ENCODE data around the gene NFE2L1.

DNA sequence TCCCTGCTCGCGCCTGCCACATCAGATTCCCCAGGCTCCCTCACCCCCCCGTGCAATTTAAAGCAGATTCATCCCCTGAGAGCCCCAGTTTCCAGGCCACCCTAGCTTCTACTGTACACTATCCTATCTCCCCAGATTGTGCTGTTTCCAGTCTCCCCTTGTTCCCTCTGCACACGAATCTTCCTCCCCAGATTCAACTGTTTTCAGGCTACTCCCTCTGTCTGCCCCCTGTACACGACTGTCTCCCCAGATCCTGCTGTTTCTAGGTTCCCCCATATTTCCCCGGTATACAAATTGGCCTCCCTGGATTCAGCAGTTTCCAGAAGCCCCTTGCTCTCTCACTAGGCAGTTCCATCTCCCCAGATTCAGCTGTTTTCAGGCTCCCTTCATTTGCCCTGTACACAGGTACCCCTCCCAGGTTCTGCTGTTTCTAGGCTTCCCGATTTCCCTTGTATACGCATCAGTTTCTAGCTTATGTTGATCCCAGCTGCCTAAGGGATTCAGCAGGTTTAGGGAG is 33.5 kb upstream of the NFE2L1 start:
- no peak for TF ChIP-seq POLR2A (IDR thresholded peaks at IDR 0.05)
- TF ChIP-seq, protein P1, sequence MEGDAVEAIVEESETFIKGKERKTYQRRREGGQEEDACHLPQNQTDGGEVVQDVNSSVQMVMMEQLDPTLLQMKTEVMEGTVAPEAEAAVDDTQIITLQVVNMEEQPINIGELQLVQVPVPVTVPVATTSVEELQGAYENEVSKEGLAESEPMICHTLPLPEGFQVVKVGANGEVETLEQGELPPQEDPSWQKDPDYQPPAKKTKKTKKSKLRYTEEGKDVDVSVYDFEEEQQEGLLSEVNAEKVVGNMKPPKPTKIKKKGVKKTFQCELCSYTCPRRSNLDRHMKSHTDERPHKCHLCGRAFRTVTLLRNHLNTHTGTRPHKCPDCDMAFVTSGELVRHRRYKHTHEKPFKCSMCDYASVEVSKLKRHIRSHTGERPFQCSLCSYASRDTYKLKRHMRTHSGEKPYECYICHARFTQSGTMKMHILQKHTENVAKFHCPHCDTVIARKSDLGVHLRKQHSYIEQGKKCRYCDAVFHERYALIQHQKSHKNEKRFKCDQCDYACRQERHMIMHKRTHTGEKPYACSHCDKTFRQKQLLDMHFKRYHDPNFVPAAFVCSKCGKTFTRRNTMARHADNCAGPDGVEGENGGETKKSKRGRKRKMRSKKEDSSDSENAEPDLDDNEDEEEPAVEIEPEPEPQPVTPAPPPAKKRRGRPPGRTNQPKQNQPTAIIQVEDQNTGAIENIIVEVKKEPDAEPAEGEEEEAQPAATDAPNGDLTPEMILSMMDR (IDR thresholded peaks at IDR 0.05), result no peak
